RWPE1 (cell line): Measurements from ENCODE around the gene AGO3.

Source experiments
- CTCF ChIA-PET: fragments of 350-600 bp; sonication (Branson Sonifier 250); formaldehyde crosslinking; extraction: SDS; loops from one replicate; lab custom pipeline; 2021; lab: Yijun Ruan, JAX
- POLR2A ChIA-PET: fragments of 400-600 bp; formaldehyde crosslinking; extraction: SDS; loops from one replicate; lab custom pipeline; 2020; ENCODE audit warnings: antibody characterized with exemption; ENCODE audit not compliant: low non-redundant PET; lab: Yijun Ruan, JAX
- DNase-seq: peaks from one replicate; pipeline ENCODE4 v3.0.0; 2012; ENCODE audit warnings: low spot score
- H3K27ac ChIP-seq: fragments of 450-650 bp; 2 replicates; pipeline ENCODE4 v1.5.1; 2017
- CTCF ChIP-seq: fragments of 450-650 bp; conservative IDR thresholded peaks from 2 replicates; pipeline ENCODE4 v1.5.1; 2017; ENCODE audit warnings: low read depth, mild to moderate bottlenecking

AGO3 gene

DNA sequence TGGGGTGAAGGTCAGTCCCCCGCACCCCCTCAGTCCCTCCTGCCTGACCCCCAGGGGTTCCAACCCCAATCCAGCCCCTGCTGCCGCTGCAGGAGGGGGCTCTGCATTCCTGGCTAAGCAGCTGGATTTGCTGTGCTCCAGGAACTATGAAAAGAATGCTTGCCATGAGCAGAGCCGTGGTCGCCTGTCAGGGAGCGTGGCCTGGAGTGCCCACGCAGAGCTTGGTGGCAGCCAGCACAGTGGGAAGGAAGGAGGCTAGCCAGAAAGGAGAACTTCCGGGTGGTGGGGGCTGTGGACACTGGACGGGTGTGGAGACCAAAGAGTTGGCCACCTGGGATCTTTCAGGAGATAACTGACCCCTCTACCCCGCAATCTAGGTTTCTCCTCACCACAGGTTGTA is 188.6 kb downstream of the AGO3 start:
- POLR2A ChIA-PET = no interaction called here

More for the DNA sequence above, 188.6 kb downstream of the AGO3 start:
- H3K27ac ChIP-seq = no peak overlapping the region
- CTCF ChIA-PET = interaction anchor here (0.6 to 1.0 kb wide), 2 partner anchors 15 to 81 kb away, joined by 3 read pairs; no protein-coding TSS in a partner anchor
- TF ChIP-seq CTCF = no peak
- DNase-seq = no peak
